GM21447 (cell line): ENCODE results near the gene SEC23B.

Source experiments
- ATAC-seq: cut with Tn5 transposase; IDR thresholded peaks from one replicate; pipeline ENCODE4 v1.9.1; 2021; ENCODE audit not compliant: unreplicated experiment

Gene SEC23B

GRCh38 chr20:18585134-18585533, 77.4 kb downstream of the SEC23B start:
- no peak for ATAC-seq

DNA sequence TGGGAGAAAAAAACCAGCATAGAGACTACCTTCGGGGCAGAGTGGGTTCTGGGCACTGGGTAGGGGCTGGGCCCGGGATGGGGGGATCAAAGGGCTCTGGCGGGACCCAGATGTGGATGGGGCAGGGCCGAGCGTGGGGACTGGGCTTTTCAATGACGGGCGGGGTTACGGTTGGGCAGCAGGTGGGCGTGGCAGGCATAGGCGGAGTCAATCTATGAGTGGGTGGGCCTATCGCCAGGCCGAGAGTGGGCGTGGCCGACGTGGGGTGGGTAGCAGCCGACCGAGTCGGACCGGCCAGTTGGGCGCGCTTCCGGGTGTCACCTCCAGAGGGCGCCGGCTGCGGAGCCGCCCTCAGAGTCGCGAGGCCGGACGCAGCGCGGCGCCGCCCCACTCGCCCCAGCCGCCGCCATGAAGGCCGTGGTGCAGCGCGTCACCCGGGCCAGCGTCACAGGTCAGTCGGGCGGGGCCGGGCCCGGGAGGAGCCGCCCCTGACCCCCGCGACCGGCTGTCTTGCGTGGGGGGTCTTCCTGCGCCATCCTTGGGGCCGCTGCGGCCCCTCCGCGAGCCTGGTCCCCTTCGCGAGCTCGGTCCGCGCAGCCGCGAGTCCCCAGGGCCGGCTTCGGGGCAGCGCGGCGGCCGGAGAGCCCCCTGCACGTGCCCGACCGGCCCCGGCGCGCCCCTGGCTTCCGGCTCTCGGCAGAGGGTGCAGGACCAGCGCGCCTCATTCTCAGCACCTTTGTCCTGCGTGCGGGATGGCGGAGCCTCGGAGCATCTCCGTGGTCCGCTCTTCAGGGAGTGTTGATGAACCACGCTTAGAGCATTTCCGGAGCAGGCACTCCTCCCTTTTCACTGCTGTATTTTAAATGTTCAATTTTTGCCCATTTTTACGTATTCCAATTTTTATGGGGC, 80.2 kb downstream of the SEC23B start, which contains the start of gene DTD1:
Gene DTD1 (plus strand): TSS at position 390 of the 909 bp plus-strand sequence. CDS start 19 bp downstream, at position 409.
- peak; percentile 97 for ATAC-seq

DNA sequence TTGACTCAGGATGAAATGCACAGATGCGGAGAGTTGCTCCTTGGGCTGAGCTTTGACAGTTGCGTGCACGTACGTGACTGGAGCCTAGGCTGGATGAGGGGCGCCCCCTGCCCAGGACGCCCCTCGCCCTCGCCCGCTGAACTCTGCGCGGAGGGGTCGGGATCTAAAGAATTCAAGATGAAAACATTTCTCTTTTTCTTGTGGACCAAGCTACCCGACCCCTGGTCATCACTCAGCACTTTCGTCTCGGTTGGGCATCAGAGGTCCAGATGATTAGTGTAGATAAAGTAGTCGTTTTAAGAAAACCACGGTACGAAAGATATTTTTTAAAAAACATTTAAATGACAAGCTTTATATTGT, 80.8 kb downstream of the SEC23B start:
- ATAC-seq, result peak; percentile 1

DNA sequence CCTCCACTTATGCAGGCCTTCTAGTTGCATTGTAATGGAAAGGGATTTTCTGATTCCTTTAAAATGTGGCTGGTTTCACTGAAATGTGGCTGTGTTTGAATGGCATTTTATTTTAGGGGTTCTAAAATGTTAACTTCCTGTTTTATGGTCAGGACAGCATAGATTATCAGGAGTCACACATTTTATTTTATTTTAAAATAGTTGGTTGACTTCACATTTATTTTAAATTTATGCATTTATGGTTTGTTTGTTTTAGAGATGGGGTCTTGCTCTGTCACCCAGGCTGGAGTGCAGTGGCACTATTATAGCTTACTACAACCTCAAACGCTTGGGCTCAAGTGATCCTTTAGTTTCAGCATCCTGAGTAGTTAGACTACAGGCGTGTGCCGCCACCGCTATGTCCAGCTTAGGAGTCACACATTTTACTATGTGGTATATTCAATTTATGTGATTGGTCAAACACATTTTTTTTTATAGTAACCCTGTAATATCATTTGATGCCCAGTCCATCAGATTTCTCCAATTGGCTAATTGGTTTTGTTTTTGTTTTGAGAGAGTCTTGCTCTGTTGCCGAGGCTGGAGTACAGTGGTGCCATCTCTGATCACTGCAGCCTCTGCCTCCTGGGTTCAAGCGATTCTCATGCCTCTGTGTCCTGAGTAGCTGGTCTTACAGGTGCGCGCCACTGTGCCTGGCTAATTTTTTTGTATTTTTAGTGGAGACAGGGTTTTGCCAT, 82.4 kb downstream of the SEC23B start:
- ATAC-seq, result no peak

- ATAC-seq, result no peak
Measured at GRCh38 chr20:18596270-18596669, 88.5 kb downstream of the SEC23B start.

DNA sequence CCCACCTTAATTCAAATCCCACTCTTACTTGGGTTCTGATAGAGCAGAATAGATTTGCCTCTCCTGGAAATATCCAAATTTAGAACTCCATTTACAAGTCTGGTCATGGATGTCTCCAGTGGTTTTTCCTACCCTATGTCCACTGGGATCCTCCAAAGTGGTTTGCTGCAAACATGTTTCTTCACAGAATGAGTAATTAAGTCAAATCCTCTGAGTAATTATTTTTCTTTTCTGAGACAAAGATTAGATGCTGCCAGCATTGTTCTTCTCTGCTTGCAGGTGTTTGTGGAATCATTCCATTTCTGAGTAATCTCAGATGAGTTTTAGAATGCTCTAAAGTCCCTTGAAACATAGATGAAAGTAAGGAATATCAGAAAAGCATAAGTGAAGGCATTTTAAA, 102.0 kb downstream of the SEC23B start:
- no peak for ATAC-seq
